NAMALWA (cell line): ENCODE data around the gene MPV17L2.

Experiments
- DNase-seq: peaks from one replicate; pipeline ENCODE4 v3.0.0-alpha.2; 2015; ENCODE audit warnings: low spot score

MPV17L2 gene

DNA sequence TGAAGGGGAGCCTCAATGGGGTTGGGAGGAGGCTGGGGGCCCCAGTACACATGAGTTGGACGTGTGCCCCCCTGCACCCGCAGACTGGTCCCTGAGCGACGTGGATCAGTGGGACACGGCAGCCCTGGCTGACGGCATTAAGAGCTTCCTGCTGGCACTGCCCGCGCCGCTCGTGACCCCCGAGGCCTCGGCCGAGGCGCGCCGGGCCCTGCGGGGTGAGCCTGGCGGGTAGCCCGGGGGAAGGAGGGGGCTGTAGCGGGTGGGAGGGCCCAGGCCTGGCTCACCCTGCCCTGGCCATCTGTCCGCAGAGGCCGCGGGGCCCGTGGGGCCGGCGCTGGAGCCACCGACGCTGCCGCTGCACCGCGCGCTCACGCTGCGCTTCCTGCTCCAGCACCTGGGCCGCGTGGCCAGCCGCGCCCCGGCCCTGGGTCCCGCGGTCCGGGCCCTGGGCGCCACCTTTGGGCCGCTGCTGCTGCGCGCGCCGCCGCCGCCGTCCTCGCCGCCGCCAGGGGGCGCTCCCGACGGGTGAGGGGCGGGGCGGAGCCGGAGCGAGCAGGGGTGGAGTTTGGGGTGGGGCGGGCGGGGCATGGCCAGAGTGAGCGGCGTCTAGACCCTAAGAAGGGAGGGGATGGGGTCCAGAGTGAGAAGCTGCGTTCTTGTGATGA is 31.9 kb upstream of the MPV17L2 start:
- DNase-seq, result peak; percentile 85

DNA sequence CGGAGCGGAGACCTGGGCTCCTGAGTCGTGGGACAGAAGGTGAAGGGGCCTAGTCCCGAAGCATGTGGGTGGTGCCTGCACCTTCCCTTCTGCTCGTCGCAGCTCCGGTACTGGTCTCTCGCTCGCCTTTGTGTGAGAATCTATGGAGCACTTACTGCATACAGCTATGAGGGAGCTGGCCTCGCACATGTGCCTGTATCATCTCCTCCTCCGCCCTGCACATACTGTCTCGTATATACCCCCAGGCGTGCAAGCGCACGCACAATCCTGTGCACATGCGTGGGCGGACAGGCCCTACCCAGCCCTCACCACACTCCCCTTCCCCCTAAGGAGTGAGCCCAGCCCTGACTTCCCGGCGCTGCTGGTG is 31.4 kb upstream of the MPV17L2 start:
- no peak for DNase-seq

DNA sequence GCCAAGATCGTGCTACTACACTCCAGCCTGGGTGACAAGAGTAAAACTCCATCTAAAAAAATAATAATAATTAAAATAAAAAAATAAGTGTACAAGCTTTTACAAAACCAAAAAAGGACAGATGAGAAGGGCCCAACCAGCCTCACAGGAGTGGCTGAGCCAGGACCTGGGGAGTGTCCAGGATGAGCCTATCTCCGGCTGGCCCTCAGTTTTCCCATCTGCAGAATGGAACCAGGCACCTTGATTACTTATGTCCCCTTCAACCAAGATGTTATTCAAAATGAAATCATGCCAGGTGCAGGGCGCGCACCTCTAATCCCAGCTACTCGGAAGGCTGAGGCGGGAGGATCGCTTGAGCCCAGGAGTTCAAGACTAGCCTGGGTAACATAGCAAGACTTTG is 28.9 kb upstream of the MPV17L2 start:
- no peak for DNase-seq

DNA sequence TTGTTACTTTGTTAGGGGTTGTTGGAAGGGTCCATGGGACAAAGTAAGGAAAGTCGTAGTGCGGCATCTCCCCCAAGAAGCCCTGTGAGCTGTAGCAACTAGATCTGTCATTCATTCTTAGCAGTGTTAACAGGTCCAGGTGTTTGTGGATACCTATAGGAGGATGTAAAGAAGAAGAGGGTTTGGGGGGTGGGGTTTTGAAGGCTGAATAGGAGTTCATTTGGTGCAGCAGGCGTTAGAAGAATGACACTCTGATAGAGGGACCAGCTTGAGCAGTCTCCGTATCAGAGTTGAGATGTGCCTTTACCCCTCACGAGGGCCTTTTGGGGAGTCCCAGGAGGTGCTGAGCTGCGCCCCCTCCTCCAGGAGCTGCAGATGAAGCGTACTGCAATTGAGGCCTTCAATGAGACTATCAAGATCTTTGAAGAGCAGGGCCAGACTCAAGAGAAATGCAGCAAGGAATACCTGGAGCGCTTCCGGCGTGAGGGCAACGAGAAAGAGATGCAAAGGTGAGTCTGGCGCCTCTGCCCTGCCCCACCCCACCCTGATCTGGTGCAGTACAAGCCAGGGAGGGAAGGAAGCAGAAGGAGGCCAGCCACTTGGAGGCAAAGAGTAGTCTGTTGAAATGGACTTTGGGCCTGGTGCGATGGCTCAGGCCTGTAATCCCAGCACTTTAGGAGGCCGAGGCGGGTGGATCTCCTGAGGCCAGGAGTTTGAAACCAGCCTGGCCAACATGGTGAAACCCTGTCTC is 27.0 kb upstream of the MPV17L2 start:
- no peak for DNase-seq

DNA sequence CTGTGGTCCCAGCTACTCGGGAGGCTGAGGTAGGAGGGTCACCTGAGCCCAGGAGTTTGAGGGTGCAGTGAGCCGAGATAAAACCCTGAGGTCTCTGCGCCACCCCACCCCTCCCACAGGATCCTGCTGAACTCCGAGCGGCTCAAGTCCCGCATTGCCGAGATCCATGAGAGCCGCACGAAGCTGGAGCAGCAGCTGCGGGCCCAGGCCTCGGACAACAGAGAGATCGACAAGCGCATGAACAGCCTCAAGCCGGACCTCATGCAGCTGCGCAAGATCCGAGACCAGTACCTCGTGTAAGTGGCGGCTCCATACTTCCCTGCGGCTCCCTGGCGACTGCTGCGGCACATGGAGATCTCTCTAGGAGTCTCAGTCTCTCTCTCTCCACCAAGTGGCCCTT is 26.0 kb upstream of the MPV17L2 start:
- no peak for DNase-seq

DNA sequence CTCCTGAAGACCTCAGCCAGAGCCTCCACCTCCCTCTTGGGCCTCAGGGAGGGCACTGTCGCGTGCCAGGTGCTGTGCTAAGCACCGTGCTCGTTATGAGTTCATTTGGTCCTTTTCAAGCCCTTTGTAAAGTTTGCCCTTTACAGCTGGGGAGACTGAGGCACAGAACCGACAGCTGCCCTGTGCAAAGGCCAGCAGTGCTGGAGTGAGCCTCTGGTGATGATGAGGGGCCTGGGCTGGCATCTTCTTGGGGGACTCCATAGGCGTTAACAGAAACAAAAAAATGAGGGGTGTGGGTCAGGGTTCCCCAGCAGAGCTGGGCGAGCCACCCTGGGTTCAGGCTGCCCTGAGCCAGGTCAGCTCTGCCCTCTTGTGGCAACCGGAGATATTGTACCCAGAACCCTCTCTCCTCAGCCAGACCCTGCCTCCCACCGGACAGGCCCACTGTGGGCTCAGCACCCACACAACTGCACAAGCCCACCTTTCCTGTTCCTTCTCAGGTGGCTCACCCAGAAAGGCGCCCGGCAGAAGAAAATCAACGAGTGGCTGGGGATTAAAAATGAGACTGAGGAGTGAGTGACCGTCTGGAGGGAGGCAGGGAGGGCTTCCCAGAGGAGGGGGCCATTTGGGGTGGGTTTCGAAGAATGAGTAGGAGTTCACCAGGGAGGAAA is 24.9 kb upstream of the MPV17L2 start:
- peak; percentile 84 for DNase-seq

DNA sequence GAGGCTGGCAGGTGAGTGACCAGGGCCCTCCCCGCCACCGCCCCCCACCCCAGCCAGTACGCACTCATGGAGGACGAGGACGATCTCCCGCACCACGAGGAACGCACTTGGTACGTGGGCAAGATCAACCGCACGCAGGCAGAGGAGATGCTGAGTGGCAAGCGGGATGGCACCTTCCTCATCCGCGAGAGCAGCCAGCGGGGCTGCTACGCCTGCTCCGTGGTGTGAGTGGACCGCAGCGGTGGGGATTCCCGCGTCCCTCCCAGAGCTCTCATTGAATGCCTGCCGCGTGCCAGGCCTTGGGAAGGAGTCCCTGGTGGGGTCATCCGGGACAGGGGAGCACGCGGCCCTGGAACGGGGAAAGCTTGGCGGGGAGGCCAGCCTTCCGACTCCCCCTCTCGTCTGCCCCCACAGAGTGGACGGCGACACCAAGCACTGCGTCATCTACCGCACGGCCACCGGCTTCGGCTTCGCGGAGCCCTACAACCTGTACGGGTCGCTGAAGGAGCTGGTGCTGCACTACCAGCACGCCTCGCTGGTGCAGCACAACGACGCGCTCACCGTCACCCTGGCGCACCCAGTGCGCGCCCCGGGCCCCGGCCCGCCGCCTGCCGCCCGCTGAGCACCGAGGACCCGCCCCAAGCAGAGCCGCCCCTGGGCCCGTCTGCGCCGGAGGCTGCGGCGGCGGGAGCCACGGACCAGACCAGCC is 24.2 kb upstream of the MPV17L2 start:
- no peak for DNase-seq

DNA sequence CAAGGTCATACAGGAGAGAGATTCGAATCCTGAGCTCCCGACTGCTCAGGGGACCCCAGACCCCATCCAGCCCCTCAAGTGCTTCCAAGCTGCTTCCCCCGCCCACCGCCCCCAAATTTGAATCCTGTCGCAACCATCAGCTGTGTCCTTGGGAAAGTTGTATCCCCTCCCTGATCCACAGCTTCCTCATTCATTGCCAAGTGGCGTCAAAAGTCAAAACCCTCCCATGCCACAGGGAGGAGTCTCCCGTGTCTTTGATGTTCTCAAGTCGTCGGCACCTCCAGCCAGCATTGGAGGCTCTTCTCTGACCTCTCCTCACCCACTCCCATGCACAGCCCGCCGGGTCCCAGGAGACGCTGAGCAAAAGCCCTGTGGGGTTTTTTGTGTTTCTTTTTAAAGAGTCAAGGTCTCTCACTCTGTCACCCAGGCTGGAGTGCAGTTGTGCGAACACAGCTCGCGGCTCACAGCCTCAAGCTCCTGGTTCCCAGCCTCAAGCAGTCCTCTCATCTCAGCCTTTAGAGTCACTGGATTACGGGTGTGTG is 22.2 kb upstream of the MPV17L2 start:
- peak; percentile 87 for DNase-seq

DNA sequence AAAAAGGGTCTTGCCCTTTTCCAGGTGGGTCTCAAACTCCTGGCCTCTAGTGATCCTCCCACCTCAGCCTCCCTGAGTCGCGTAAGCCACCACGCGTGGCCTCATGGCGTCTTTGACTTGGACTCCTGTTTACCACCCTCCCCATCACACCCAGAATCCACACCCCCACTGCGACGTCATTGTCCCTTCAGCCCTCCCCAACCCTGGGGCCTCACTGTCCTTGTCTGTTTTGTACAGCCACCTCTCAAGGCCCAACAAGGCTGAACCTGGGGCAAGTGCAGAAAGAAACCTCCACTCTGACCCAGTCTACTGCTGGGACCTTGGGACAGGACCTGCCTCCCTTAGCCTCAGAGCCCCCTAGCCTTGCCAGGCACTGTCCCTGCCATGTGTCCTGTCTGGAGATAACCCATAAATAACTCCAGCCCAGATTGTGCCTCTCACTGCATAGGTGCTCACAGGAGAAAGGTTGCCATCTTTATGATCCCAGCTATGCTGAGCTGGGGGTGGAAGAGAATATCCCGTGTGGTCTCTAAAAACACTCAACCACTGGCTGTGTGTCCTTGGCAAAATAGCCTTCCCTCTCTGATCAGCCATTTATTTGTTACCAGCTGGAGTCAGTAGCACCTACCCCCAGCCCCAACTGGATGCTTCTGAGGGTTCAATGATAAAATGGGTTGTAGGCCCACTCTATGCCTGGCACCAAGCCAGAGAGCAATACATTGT is 21.3 kb upstream of the MPV17L2 start:
- peak; percentile 37 for DNase-seq

DNA sequence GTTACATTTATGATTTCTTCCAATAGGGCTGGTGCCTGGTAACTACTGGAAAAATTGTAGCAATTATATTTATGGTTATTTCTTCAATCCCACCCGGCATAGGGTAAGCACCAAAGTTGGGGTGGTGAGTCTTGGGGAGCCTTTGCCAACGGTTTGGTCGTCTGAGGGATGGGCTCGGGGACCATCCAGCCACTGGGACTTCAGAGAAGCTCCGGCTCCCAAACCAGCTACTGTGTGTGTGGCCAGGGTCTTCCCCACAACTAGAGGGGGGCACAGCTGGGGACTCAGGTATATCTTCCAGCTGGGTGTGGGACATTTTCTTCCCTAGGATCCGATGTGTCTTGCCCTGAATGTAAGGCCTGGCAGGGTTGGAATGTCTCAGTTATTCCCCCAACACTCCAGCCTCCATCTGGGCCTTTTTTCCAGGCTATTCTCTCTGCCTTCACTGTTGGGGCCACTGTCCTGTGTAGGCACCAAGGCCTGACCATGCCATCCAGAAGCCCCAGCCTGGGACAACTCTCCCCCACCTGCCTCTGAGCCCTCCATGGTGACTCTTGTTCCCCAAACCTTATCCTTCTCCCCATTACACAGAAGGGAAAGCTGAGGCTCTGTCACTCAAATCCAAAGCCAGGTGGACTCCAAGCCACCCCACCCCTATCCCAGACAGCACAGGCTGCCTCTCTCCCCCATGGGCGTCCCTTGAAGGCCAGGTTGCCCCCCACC is 20.5 kb upstream of the MPV17L2 start:
- no peak for DNase-seq

DNA sequence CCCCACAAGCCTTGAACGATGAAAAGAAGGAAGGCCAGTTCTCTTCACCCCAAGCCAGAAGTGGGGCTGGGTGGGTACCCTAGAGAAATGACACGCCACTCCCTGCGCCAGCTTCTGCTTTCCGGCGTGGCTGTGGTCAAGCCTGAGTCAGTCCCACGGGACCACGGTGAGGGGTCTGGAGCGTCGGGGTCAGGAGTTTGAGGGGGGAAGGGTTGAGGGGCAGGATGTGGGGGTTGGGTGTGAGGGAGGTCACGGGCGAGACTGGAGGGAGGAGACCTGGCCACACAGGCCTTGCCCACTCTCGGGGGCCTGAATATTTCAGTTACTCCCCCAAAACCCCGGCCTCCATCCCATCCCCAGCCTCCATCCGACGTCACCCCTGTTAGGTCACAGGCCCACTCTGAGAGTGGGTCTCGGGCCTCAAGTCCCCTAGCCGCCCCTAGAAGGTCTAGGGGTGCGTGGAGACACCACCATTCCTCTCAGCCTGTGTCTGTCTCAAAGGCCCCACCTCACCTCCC is 19.9 kb upstream of the MPV17L2 start:
- peak; percentile 47 for DNase-seq

DNA sequence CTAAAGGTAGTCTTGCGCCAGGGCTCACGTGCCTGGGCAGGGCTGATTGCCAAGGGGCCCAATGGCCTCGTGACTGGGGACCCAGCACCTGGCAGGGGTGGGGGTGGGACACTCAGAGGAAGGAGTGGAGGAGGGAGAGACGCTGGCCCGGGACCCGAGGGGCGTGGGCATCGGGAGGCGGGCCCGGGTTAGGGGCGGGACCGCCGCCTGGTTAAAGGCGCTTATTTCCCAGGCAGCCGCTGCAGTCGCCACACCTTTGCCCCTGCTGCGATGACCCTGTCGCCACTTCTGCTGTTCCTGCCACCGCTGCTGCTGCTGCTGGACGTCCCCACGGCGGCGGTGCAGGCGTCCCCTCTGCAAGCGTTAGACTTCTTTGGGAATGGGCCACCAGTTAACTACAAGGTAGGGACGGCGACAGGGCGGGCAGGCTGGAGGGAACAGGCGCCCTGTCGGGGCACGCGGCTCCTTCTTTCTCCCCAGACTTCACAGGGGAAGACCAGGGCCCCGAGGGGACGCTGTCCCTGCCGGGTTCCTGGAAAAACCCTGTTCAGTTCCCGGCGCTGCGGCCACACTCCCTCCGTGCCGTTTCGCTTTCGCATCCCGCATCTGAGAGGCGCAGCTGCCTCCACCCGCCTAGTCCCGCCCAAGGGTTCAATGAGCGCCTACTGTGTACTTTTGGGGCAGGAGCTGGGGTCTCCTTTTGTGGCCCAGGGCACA is 19.3 kb upstream of the MPV17L2 start, which contains the start of gene IFI30:
IFI30 (plus strand) TSS at position 242 of the 717 bp plus-strand sequence; CDS start at position 271, 29 bp downstream.
- DNase-seq, result peak; percentile 92

DNA sequence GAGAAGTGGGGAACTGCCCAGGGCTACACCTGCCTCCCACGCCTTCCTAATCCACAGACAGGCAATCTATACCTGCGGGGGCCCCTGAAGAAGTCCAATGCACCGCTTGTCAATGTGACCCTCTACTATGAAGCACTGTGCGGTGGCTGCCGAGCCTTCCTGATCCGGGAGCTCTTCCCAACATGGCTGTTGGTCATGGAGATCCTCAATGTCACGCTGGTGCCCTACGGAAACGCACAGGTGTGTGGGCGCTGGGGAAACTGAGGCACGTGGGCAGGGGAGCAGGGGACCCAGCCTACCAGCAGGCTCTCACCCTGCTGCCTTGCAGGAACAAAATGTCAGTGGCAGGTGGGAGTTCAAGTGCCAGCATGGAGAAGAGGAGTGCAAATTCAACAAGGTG is 18.0 kb upstream of the MPV17L2 start:
- DNase-seq, result no peak

DNA sequence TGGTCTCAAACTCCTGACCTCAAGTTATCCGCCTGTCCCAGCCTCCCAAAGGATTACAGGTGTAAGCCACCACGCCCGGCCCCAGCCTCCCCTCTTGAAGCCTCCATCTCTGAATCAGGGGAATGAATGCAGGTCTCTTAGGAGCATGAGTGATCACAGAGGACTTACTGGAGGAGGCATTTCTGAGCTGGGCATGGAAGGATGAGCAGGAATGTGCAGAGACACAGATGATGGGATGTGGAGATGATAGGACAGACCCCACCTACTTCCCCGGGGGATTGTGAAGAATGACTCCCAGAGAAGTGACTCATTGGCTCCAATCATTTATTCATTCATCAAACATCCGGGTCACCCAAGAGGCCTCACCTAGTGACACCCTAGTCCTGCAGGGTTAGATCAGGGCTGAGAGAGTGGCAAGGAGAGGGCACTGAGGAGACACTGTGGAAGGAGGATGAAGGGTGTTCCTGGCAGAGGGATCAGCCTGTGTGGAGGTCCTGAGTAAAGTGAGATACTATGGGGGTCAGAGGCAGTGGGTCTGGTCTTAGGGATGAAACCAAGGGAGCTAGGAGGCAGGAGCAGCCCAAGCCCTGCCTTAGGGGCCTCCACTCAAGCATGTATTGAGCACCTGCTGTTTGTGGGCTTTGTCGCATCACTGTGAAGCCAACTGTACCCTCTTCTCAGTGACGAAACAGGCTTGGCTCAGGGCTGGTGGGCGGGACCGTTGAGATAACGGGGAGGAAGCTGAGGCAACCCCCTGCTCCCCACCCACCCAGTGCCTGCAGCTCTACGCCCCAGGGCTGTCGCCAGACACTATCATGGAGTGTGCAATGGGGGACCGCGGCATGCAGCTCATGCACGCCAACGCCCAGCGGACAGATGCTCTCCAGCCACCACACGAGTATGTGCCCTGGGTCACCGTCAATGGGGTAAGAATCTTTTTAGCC is 16.4 kb upstream of the MPV17L2 start:
- DNase-seq, result no peak

DNA sequence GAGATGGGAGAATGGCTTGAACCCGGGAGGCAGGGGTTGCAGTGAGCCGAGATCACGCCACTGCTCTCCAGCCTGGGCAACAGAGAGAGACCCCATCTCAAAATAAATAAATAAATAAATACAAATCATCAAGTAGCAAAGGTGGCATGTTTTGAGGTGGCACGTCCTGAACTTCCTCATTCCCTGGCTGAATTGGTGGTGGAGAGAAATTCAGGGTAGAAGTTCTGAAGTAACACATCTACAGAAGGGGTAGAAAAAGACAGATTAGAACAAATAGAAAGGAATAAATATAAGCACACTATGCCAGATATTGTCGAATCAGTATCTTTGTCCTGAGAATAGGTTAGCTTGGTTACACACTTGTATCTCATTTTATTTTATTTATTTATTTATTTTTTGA is 13.1 kb upstream of the MPV17L2 start:
- DNase-seq, result peak; percentile 36

DNA sequence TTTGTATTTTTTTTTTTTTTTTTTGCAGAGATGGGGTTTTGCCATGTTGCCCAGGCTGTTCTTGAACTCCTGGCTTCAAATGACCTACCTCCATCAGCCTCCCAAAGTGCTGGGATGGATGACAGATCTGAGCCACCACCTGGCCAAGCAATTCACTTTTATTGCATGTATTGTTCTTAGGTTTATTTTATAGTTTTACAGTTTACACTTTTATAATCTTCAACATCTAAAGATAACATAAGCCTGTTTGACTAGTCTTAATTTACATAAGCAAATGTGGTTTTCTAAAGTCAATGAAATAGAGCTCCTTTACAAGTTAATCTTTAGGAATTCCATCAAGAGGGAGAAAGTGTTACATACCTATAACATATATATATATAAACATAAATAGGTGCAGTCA is 9.5 kb upstream of the MPV17L2 start:
- no peak for DNase-seq

DNA sequence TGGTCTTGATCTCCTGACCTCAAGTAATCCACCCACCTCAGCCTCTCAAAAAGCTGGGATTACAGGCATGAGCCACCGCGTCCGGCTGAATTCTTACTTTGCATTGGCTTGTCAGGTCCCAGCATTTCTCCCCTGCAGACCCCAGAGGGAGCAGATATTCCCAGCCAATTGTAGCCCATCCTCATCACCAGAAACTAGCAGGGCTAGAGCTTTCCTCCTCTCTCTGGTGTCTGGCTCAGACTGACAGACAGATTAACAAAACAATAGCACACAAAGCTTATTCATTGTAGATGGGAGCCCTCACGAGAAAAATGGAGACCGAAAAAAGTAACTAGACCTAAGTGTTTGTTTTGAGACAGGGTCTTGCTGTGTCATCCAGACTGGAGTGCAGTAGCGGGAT is 7.5 kb upstream of the MPV17L2 start:
- no peak for DNase-seq

DNA sequence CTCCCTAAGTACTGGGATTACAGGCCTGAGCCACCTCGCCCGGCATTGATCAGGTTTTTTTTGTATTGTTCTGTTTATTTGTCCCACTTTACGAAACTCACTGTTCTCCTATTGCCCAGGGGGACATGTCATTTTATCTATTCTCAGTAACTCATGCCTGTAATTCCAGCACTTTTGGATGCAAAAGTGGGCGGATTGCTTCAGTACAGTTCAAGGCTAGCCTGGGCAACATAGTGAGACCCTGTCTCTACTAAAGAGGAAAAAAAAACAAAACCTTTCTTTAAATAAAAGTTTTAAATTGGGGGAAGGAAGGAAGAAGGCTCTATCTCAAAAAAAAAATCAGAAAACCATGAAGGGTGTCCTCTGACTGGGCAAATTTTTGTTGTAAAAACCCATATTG is 2.7 kb upstream of the MPV17L2 start:
- DNase-seq, result no peak

DNA sequence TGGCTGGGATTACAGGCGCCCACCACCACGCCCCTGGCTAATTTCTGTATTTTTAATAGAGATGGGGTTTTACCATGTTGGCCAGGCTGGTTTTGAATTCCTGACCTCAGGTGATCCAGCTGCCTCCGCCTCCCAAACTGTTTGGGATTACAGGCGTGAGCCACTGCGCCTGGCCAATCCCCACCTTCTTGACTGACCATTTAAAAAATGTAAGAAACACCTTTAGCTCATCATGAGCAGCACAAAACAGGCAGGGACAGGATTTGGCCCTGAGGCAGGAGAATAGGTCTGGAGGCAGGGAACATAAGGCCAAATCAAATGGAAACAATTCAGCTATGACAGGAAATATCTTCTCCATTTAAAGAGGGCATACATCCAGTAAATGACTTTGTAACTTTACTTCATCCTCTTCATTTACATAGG is 1.4 kb upstream of the MPV17L2 start:
- DNase-seq, result no peak
